Measurements from ENCODE around the gene HNRNPA1.

DNA sequence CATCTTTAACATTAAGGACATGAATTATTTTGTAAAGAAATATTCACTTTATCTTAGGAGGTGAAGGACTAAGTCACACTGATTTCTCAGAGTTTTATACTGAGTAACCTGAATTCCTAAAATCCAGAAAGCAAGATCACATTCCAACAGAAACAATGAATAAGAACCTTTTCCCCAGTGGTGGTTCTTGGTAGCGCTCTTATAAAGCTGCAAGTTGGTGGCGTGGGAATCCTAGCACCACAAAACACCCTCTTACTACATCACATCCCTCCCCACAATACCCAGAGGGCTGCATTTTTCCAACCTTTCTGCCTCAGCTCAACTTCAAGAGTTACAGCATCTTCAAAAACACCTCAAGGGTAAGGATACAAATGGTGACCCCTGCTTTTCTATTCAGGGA lies 47.7 kb upstream of the HNRNPA1 start:
- TF ChIP-seq POLR2AphosphoS5 (IDR thresholded peaks at IDR 0.05; ENCODE audit: insufficient read depth in 1 of 2, low read depth in 1 of 2) = no peak
- TF ChIP-seq, protein P1, sequence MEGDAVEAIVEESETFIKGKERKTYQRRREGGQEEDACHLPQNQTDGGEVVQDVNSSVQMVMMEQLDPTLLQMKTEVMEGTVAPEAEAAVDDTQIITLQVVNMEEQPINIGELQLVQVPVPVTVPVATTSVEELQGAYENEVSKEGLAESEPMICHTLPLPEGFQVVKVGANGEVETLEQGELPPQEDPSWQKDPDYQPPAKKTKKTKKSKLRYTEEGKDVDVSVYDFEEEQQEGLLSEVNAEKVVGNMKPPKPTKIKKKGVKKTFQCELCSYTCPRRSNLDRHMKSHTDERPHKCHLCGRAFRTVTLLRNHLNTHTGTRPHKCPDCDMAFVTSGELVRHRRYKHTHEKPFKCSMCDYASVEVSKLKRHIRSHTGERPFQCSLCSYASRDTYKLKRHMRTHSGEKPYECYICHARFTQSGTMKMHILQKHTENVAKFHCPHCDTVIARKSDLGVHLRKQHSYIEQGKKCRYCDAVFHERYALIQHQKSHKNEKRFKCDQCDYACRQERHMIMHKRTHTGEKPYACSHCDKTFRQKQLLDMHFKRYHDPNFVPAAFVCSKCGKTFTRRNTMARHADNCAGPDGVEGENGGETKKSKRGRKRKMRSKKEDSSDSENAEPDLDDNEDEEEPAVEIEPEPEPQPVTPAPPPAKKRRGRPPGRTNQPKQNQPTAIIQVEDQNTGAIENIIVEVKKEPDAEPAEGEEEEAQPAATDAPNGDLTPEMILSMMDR (IDR thresholded peaks at IDR 0.05) = no peak
